DND-41 (cell line): Measurements from ENCODE around the gene SF3B3.

Source experiments
- ATAC-seq: fragments of 200-7000 bp; cut with Tn5 transposase; 3 replicates; pipeline ENCODE4 v1.9.1; 2021; ENCODE audit warnings: low read depth; ENCODE audit not compliant: insufficient read depth
- DNase-seq: peaks from one replicate; pipeline ENCODE4 v3.0.0-alpha.2; 2020
- H2AFZ ChIP-seq: 2 replicates; pipeline ENCODE4 v1.6.0; 2012; ENCODE audit warnings: low read depth, low read length
- H3K27ac ChIP-seq: 2 replicates; pipeline ENCODE4 v1.5.1; 2012; ENCODE audit warnings: low read length, inconsistent platforms
- H3K27me3 ChIP-seq: fragments of 200-600 bp; sonication (generic); 2 replicates; pipeline ENCODE4 v1.6.0; 2012; ENCODE audit warnings: low read length, mild to moderate bottlenecking, inconsistent platforms; ENCODE audit not compliant: insufficient read depth, poor library complexity
- H3K36me3 ChIP-seq: 2 replicates; pipeline ENCODE4 v1.5.1; 2012; ENCODE audit warnings: low read length, inconsistent platforms; ENCODE audit not compliant: insufficient read depth
- H3K4me1 ChIP-seq: 2 replicates; pipeline ENCODE4 v1.5.1; 2012; ENCODE audit warnings: mild to moderate bottlenecking, low read length; ENCODE audit not compliant: insufficient read depth
- H3K4me2 ChIP-seq: 2 replicates; pipeline ENCODE4 v1.6.0; 2012; ENCODE audit warnings: mild to moderate bottlenecking, moderate library complexity, low read length, inconsistent platforms; ENCODE audit not compliant: insufficient read depth
- H3K4me3 ChIP-seq, 2 experiments: fragments of 200-600 bp in 1 of 2; shearing (Covaris generic) in 1 of 2; 2 replicates each; pipeline ENCODE4 v1.5.1; 2012 to 2016; ENCODE audit warnings: inconsistent platforms in 2 of 2, low read length in 2 of 2, mild to moderate bottlenecking in 2 of 2, low read depth in 1 of 2, moderate library complexity in 1 of 2
- H3K79me2 ChIP-seq: 2 replicates; pipeline ENCODE4 v1.6.0; 2012; ENCODE audit warnings: low read length, inconsistent platforms; ENCODE audit not compliant: insufficient read depth
- H3K9ac ChIP-seq: 2 replicates; pipeline ENCODE4 v1.6.0; 2012; ENCODE audit warnings: low read depth, mild to moderate bottlenecking, inconsistent platforms, low read length, moderate library complexity
- H3K9me3 ChIP-seq: 2 replicates; pipeline ENCODE4 v1.5.1; 2012; ENCODE audit warnings: low read length, moderate library complexity, mild to moderate bottlenecking, inconsistent platforms; ENCODE audit not compliant: insufficient read depth, severe bottlenecking
- H4K20me1 ChIP-seq: 2 replicates; pipeline ENCODE4 v1.6.0; 2012; ENCODE audit warnings: low read length; ENCODE audit not compliant: insufficient read depth
- CTCF ChIP-seq: IDR thresholded peaks from 2 replicates; pipeline ENCODE4 v1.5.1; 2012; ENCODE audit warnings: borderline replicate concordance, low read length, moderate library complexity, mild to moderate bottlenecking; ENCODE audit not compliant: poor library complexity, severe bottlenecking; ENCODE audit errors: extremely low read depth
- EZH2 ChIP-seq: IDR thresholded peaks from 3 replicates; pipeline ENCODE4 v1.6.1; 2012; ENCODE audit warnings: borderline replicate concordance, low read depth, mild to moderate bottlenecking, moderate library complexity, low read length, inconsistent platforms; ENCODE audit not compliant: severe bottlenecking

Gene SF3B3

GRCh38 chr16:70483426-70483825 lies 40.2 kb upstream of the SF3B3 start:
- H3K36me3 ChIP-seq = peaks cover 61% of the 10 kb centered on the region
- no peak for TF ChIP-seq CTCF
- no peak for TF ChIP-seq EZH2
- H3K4me2 ChIP-seq = no peak overlapping the region
- H3K27me3 ChIP-seq = no peaks in the 10 kb centered on the region
- DNase-seq (peak; percentile 16), ATAC-seq (0 out of 3 replicates have a peak, but pooled peaks have one; percentile 14)
- H3K79me2 ChIP-seq = no peaks in the 10 kb centered on the region
- H3K9ac ChIP-seq = no peak overlapping the region
- no peaks in the 10 kb centered on the region for H3K4me1 ChIP-seq
- no peak overlapping the region for H3K27ac ChIP-seq
- H2AFZ ChIP-seq = no peak overlapping the region
- H4K20me1 ChIP-seq = no peaks in the 10 kb centered on the region; the same call in 1 of the 2 replicates
- H3K9me3 ChIP-seq = no peaks in the 10 kb centered on the region
- no peak overlapping the region for H3K4me3 ChIP-seq

GRCh38 chr16:70484867-70485266 lies 38.7 kb upstream of the SF3B3 start:
- H3K27me3 ChIP-seq = no peaks in the 10 kb centered on the region
- no peak overlapping the region for H2AFZ ChIP-seq
- no peaks in the 10 kb centered on the region for H3K79me2 ChIP-seq
- H3K4me3 ChIP-seq = no peak overlapping the region
- ATAC-seq (no peak), DNase-seq (no peak)
- no peaks in the 10 kb centered on the region for H3K9me3 ChIP-seq
- no peaks in the 10 kb centered on the region; the same call in 1 of the 2 replicates for H4K20me1 ChIP-seq
- H3K27ac ChIP-seq = no peak overlapping the region
- peaks cover 50% of the 10 kb centered on the region for H3K36me3 ChIP-seq
- no peak overlapping the region for H3K9ac ChIP-seq
- H3K4me1 ChIP-seq = no peaks in the 10 kb centered on the region
- TF ChIP-seq CTCF (no peak), EZH2 (no peak)
- no peak overlapping the region for H3K4me2 ChIP-seq

- no peak overlapping the region for H3K4me2 ChIP-seq
- H2AFZ ChIP-seq = no peak overlapping the region
- DNase-seq (no peak), ATAC-seq (no peak)
- H4K20me1 ChIP-seq = no peaks in the 10 kb centered on the region
- no peak overlapping the region for H3K9ac ChIP-seq
- H3K27ac ChIP-seq = no peak overlapping the region
- H3K36me3 ChIP-seq = peaks cover 28% of the 10 kb centered on the region
- H3K4me3 ChIP-seq = no peak overlapping the region
- TF ChIP-seq CTCF (no peak), EZH2 (no peak)
- H3K4me1 ChIP-seq = no peaks in the 10 kb centered on the region
- H3K27me3 ChIP-seq = no peaks in the 10 kb centered on the region
- no peaks in the 10 kb centered on the region for H3K9me3 ChIP-seq
- H3K79me2 ChIP-seq = no peaks in the 10 kb centered on the region
These were observed 33.4 kb upstream of the SF3B3 start for GRCh38 chr16:70490261-70490660.

GRCh38 chr16:70493802-70494201 lies 29.8 kb upstream of the SF3B3 start:
- no peaks in the 10 kb centered on the region for H4K20me1 ChIP-seq
- H3K36me3 ChIP-seq = peaks cover 54% of the 10 kb centered on the region
- no peaks in the 10 kb centered on the region for H3K9me3 ChIP-seq
- no peak for TF ChIP-seq EZH2
- TF ChIP-seq CTCF = no peak
- H3K4me1 ChIP-seq = no peaks in the 10 kb centered on the region
- no peak overlapping the region for H2AFZ ChIP-seq
- H3K79me2 ChIP-seq = no peaks in the 10 kb centered on the region
- DNase-seq = no peak
- H3K4me2 ChIP-seq = no peak overlapping the region
- ATAC-seq = no peak
- H3K27ac ChIP-seq = no peak overlapping the region
- H3K27me3 ChIP-seq = no peaks in the 10 kb centered on the region
- no peak overlapping the region for H3K4me3 ChIP-seq
- no peak overlapping the region for H3K9ac ChIP-seq
